ENCODE measurements around the gene ELK3. TPM values are rescaled to one million over a fixed set of nuclear protein-coding genes. Genes with fewer than 3 reads are reported as not detected.

The ELK3 gene
- total and polyA plus RNA-seq, 2 of the 8 experiments (the other 6 are each of a cell fraction or from before 2014, with no cell fraction given), result 3.5 to 14.3 TPM

- TF ChIP-seq HDAC6 (IDR thresholded peaks at IDR 0.05; ENCODE audit: low read depth, low read length) (no peak), HDAC2 (IDR thresholded peaks at IDR 0.05; ENCODE audit: borderline replicate concordance in 1 of 2, low read depth in 2 of 2, low read length in 2 of 2) (no peak)
These were observed 23.8 kb upstream of the ELK3 start (continued) for GRCh38 chr12:96170328-96170727.
